ENCODE results near the gene IL1R2.

IL1R2 gene

GRCh38 chr2:102043560-102043959, 51.8 kb downstream of the IL1R2 start:
- DNase-seq (ENCODE audit: low spot score) = no peak

GRCh38 chr2:102044235-102044896, 52.6 kb downstream of the IL1R2 start:
- DNase-seq (ENCODE audit: low spot score) = no peak

GRCh38 chr2:102044967-102045489, 53.3 kb downstream of the IL1R2 start:
- no peak for DNase-seq (ENCODE audit: low spot score)

GRCh38 chr2:102045697-102046096, 53.9 kb downstream of the IL1R2 start:
- DNase-seq (ENCODE audit: low spot score) = no peak

- DNase-seq (ENCODE audit: low spot score) = no peak
Observed at GRCh38 chr2:102046135-102046986, 54.6 kb downstream of the IL1R2 start.

GRCh38 chr2:102048465-102048864, 56.7 kb downstream of the IL1R2 start:
- no peak for DNase-seq (ENCODE audit: low spot score)

GRCh38 chr2:102049756-102050443, 58.1 kb downstream of the IL1R2 start:
- no peak for DNase-seq (ENCODE audit: low spot score)

- peak; percentile 48 for DNase-seq (ENCODE audit: low spot score)
Observed at GRCh38 chr2:102050854-102051391, 59.2 kb downstream of the IL1R2 start.

- no peak for DNase-seq (ENCODE audit: low spot score)
Observed at GRCh38 chr2:102051692-102052277, 60.0 kb downstream of the IL1R2 start.

- DNase-seq (ENCODE audit: low spot score) = no peak
Observed at GRCh38 chr2:102052365-102052764, 60.6 kb downstream of the IL1R2 start.

- no peak for DNase-seq (ENCODE audit: low spot score)
Observed at GRCh38 chr2:102053096-102053495, 61.3 kb downstream of the IL1R2 start.

- DNase-seq (ENCODE audit: low spot score) = no peak
Observed at GRCh38 chr2:102055346-102055990, 63.7 kb downstream of the IL1R2 start.

- no peak for DNase-seq (ENCODE audit: low spot score)
Observed at GRCh38 chr2:102056079-102056581, 64.4 kb downstream of the IL1R2 start.

- DNase-seq (ENCODE audit: low spot score) = no peak
Observed at GRCh38 chr2:102057502-102058292, 65.9 kb downstream of the IL1R2 start.

GRCh38 chr2:102058293-102058833, 66.6 kb downstream of the IL1R2 start:
- no peak for DNase-seq (ENCODE audit: low spot score)

GRCh38 chr2:102059151-102059550, 67.4 kb downstream of the IL1R2 start:
- DNase-seq (ENCODE audit: low spot score) = no peak

- no peak for DNase-seq (ENCODE audit: low spot score)
Observed at GRCh38 chr2:102060047-102060446, 68.3 kb downstream of the IL1R2 start.

GRCh38 chr2:102060792-102061191, 69.0 kb downstream of the IL1R2 start:
- no peak for DNase-seq (ENCODE audit: low spot score)

GRCh38 chr2:102061286-102061699, 69.5 kb downstream of the IL1R2 start:
- no peak for DNase-seq (ENCODE audit: low spot score)
